ENCODE measurements around the gene SDC4.

DNA sequence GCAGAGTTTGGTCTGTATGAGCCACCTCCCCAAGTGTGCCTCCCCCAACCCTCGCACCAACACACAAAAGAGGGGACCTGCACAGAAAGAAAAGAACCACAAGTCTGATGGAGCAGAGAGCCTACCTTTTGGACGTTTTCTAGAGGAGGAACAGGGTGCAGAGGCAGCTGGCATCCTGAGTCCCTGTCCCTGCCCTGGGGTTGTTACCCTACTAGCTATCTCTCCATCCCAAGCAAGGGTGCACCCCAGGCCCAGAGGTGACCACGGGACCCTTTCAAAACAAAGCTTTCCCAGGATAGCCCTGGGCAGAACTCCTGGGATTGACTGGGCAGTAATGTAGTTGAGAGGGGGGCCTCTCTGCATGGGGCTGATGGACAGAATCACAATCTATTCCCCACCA is 30.4 kb downstream of the SDC4 start:
- TF ChIP-seq, protein P1, sequence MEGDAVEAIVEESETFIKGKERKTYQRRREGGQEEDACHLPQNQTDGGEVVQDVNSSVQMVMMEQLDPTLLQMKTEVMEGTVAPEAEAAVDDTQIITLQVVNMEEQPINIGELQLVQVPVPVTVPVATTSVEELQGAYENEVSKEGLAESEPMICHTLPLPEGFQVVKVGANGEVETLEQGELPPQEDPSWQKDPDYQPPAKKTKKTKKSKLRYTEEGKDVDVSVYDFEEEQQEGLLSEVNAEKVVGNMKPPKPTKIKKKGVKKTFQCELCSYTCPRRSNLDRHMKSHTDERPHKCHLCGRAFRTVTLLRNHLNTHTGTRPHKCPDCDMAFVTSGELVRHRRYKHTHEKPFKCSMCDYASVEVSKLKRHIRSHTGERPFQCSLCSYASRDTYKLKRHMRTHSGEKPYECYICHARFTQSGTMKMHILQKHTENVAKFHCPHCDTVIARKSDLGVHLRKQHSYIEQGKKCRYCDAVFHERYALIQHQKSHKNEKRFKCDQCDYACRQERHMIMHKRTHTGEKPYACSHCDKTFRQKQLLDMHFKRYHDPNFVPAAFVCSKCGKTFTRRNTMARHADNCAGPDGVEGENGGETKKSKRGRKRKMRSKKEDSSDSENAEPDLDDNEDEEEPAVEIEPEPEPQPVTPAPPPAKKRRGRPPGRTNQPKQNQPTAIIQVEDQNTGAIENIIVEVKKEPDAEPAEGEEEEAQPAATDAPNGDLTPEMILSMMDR (IDR thresholded peaks at IDR 0.05 in 2 of 3, conservative IDR thresholded peaks at IDR 0.05 in 1 of 3; ENCODE audit: borderline replicate concordance in 1 of 3, insufficient read depth in 1 of 3, low read depth in 2 of 3, low read length in 2 of 3): no peak
- TF ChIP-seq ZNF274 (IDR thresholded peaks at IDR 0.05; ENCODE audit: low read depth, low read length) (no peak), POLR2A (IDR thresholded peaks at IDR 0.05; ENCODE audit: borderline replicate concordance, extremely low read depth, insufficient read depth, insufficient read length) (no peak), SP1 (IDR thresholded peaks at IDR 0.05; ENCODE audit: low read depth) (no peak), EZH2 (IDR thresholded peaks at IDR 0.05) (no peak), CBX3 (IDR thresholded peaks at IDR 0.05; ENCODE audit: low read depth) (no peak), CEBPB (IDR thresholded peaks at IDR 0.05; ENCODE audit: low read depth) (no peak), SIN3A (IDR thresholded peaks at IDR 0.05; ENCODE audit: low read depth) (no peak)
- TF ChIP-seq, protein P2, sequence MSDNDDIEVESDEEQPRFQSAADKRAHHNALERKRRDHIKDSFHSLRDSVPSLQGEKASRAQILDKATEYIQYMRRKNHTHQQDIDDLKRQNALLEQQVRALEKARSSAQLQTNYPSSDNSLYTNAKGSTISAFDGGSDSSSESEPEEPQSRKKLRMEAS (IDR thresholded peaks at IDR 0.05): no peak
- TF ChIP-seq, protein P3, sequence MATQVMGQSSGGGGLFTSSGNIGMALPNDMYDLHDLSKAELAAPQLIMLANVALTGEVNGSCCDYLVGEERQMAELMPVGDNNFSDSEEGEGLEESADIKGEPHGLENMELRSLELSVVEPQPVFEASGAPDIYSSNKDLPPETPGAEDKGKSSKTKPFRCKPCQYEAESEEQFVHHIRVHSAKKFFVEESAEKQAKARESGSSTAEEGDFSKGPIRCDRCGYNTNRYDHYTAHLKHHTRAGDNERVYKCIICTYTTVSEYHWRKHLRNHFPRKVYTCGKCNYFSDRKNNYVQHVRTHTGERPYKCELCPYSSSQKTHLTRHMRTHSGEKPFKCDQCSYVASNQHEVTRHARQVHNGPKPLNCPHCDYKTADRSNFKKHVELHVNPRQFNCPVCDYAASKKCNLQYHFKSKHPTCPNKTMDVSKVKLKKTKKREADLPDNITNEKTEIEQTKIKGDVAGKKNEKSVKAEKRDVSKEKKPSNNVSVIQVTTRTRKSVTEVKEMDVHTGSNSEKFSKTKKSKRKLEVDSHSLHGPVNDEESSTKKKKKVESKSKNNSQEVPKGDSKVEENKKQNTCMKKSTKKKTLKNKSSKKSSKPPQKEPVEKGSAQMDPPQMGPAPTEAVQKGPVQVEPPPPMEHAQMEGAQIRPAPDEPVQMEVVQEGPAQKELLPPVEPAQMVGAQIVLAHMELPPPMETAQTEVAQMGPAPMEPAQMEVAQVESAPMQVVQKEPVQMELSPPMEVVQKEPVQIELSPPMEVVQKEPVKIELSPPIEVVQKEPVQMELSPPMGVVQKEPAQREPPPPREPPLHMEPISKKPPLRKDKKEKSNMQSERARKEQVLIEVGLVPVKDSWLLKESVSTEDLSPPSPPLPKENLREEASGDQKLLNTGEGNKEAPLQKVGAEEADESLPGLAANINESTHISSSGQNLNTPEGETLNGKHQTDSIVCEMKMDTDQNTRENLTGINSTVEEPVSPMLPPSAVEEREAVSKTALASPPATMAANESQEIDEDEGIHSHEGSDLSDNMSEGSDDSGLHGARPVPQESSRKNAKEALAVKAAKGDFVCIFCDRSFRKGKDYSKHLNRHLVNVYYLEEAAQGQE (IDR thresholded peaks at IDR 0.05; ENCODE audit: low read depth): no peak

Measured in HCT116 (cell line).